IPS-18a (cell line): ENCODE results near the gene GINS1.

ENCODE experiments used
- H3K27ac ChIP-seq: one replicate; pipeline ENCODE4 v1.5.1; 2013; ENCODE audit warnings: low read length
- H3K27me3 ChIP-seq: one replicate; pipeline ENCODE4 v1.6.1; 2013; ENCODE audit warnings: mild to moderate bottlenecking, low read length; ENCODE audit not compliant: control insufficient read depth, insufficient read depth
- H3K36me3 ChIP-seq: one replicate; pipeline ENCODE4 v1.6.1; 2013; ENCODE audit warnings: low read depth, low read length; ENCODE audit not compliant: control insufficient read depth
- H3K4me1 ChIP-seq: one replicate; pipeline ENCODE4 v1.6.1; 2013; ENCODE audit warnings: low read depth, low read length; ENCODE audit not compliant: control insufficient read depth
- H3K4me3 ChIP-seq: one replicate; pipeline ENCODE4 v1.5.1; 2013; ENCODE audit warnings: low read length
- H3K9ac ChIP-seq: one replicate; pipeline ENCODE4 v1.6.1; 2013; ENCODE audit warnings: mild to moderate bottlenecking, low read length, moderate library complexity
- H3K9me3 ChIP-seq: one replicate; pipeline ENCODE4 v1.6.1; 2013; ENCODE audit warnings: low read depth, low read length; ENCODE audit not compliant: control insufficient read depth

Gene GINS1

DNA sequence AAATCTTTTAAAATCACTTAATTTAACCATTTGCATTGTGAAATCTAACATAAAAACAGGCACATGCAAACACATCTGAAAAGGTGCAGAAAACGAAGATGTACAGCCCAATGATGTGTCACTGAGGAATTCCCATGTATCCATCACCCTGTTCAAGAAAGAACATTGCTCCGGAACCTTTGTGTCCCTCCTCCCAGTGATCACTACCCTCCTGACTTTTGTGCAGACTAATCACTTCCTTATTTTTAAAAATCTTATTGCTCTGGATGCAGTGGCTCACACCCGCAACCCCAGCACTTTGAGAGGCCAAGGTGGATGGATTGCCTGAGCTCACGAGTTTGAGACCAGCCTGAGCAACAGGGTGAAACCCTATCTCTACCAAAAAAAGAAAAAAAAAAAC lies 14.6 kb downstream of the GINS1 start:
- Histone ChIP-seq H3K27ac (no peak overlapping the region), H3K4me3 (no peak overlapping the region), H3K4me1 (no peaks in the 10 kb centered on the region), H3K9me3 (no peaks in the 10 kb centered on the region), H3K36me3 (peaks cover 72% of the 10 kb centered on the region), H3K27me3 (no peaks in the 10 kb centered on the region), H3K9ac (no peak overlapping the region)

- Histone ChIP-seq H3K9ac (no peak overlapping the region), H3K4me3 (no peak overlapping the region), H3K4me1 (no peaks in the 10 kb centered on the region), H3K27me3 (no peaks in the 10 kb centered on the region), H3K9me3 (no peaks in the 10 kb centered on the region), H3K36me3 (peaks cover 64% of the 10 kb centered on the region), H3K27ac (no peak overlapping the region)
Measured at GRCh38 chr20:25424536-25424935, 17.1 kb downstream of the GINS1 start.

DNA sequence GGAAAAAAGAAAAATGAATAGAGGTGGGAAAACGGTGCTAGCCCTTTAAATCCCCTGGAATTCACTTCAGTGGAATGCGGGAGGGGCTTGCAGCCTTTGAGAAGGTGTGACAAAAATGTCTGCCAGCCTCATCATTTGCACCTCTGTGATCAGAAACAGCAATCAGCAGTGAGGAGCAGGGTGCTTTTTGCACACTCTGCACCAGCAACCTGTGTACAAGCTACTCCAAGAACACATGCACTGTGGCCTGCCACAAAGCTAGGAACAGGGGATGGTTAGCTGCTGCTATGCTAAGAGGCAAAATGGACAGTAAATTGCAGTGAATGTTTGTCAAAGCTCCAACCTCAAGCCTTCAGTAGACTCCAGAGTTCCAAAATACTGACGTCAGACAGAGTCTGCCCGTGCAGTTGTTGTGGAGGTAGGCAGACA lies 29.7 kb downstream of the GINS1 start:
- H3K4me3 ChIP-seq: no peak overlapping the region
- peaks cover 61% of the 10 kb centered on the region for H3K36me3 ChIP-seq

GRCh38 chr20:25439328-25439727 lies 31.9 kb downstream of the GINS1 start:
- H3K4me3 ChIP-seq: no peak overlapping the region
- no peak overlapping the region for H3K9ac ChIP-seq
- H3K36me3 ChIP-seq: peaks cover 56% of the 10 kb centered on the region
- H3K27me3 ChIP-seq: no peaks in the 10 kb centered on the region
- peaks cover 15% of the 10 kb centered on the region for H3K4me1 ChIP-seq
- no peak overlapping the region for H3K27ac ChIP-seq
- H3K9me3 ChIP-seq: no peaks in the 10 kb centered on the region

More for the DNA sequence above, 29.7 kb downstream of the GINS1 start:
- H3K4me1 ChIP-seq: peaks cover 15% of the 10 kb centered on the region
- H3K27ac ChIP-seq: peak overlapping the region; percentile 89
- no peaks in the 10 kb centered on the region for H3K9me3 ChIP-seq
- H3K9ac ChIP-seq: peak overlapping the region; percentile 9
- H3K27me3 ChIP-seq: no peaks in the 10 kb centered on the region

DNA sequence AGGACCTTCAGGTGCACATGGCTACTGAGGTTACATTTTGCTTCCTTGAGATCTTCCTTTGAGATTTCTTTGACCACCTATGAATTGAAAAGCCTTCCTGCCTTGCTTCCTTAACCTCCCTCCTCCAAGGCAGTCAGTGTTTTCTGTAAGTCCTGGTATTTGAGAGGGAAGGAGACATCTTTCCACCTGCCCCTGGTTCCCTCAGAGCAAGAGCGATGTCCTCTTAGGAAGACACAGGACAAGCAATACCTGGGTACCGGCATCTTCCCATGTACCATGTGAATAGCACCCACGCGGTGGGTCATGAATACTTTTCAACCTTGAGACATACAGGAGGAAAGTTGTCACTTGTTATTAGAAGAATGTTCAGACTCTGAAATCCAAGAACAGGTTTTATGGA lies 37.1 kb downstream of the GINS1 start:
- Histone ChIP-seq H3K36me3 (peaks cover 66% of the 10 kb centered on the region), H3K27me3 (no peaks in the 10 kb centered on the region), H3K4me1 (no peaks in the 10 kb centered on the region), H3K27ac (no peak overlapping the region), H3K9ac (no peak overlapping the region), H3K4me3 (no peak overlapping the region), H3K9me3 (no peaks in the 10 kb centered on the region)

- H3K27me3 ChIP-seq: no peaks in the 10 kb centered on the region
- no peak overlapping the region for H3K9ac ChIP-seq
- no peak overlapping the region for H3K27ac ChIP-seq
- no peaks in the 10 kb centered on the region for H3K9me3 ChIP-seq
- H3K4me1 ChIP-seq: no peaks in the 10 kb centered on the region
- peaks cover 58% of the 10 kb centered on the region for H3K36me3 ChIP-seq
- no peak overlapping the region for H3K4me3 ChIP-seq
Measured at GRCh38 chr20:25447671-25448070, 40.2 kb downstream of the GINS1 start.

GRCh38 chr20:25452333-25452732 lies 44.9 kb downstream of the GINS1 start:
- no peak overlapping the region for H3K27ac ChIP-seq

DNA sequence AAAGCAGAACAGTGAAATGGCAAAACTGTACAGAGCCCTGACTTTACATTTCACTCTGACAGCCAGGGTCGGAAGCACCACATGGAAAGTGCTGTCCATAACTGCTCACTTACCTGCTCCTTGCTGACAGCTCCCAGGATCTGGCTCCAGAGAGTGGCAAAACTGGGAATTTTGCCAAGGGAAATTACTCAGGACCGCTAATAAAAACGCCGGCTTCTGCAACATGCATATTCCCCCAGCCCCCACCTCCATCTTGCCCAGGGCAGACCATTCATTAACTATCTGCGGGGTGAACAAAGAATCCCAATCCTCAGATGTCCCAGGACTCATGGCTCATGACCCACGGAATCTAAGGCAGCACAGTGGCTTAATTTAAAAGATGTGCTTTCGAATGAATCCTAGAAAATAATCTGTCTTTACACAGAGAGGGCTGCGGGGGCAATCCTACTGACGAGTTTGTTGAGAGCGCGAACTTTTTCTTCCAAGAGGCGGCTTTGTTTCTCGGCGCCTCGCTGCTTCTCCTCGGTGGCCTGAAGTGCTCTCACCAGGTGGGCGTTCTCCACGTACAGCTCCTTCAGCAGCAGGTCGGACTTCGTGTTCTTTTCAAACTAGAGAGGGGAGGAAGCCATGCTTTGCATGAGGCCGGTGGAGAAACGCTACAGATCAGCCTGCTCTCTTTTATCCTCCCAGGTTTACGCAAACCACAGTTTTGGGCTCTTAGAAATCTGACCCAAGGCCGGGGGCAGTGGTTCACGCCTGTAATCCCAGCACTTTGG lies 45.8 kb downstream of the GINS1 start:
- Histone ChIP-seq H3K4me3 (no peak overlapping the region), H3K9me3 (no peaks in the 10 kb centered on the region), H3K4me1 (no peaks in the 10 kb centered on the region), H3K9ac (no peak overlapping the region), H3K36me3 (peaks cover 47% of the 10 kb centered on the region), H3K27me3 (no peaks in the 10 kb centered on the region), H3K27ac (no peak overlapping the region)

More at GRCh38 chr20:25452333-25452732, 44.9 kb downstream of the GINS1 start:
- no peaks in the 10 kb centered on the region for H3K9me3 ChIP-seq
- no peaks in the 10 kb centered on the region for H3K4me1 ChIP-seq
- no peaks in the 10 kb centered on the region for H3K27me3 ChIP-seq
- H3K9ac ChIP-seq: no peak overlapping the region
- H3K36me3 ChIP-seq: peaks cover 51% of the 10 kb centered on the region
- no peak overlapping the region for H3K4me3 ChIP-seq

GRCh38 chr20:25454153-25454900 lies 46.9 kb downstream of the GINS1 start:
- Histone ChIP-seq H3K4me1 (no peaks in the 10 kb centered on the region), H3K27me3 (no peaks in the 10 kb centered on the region), H3K4me3 (no peak overlapping the region), H3K27ac (no peak overlapping the region), H3K36me3 (peaks cover 41% of the 10 kb centered on the region), H3K9me3 (no peaks in the 10 kb centered on the region), H3K9ac (no peak overlapping the region)

GRCh38 chr20:25457886-25458680 lies 50.6 kb downstream of the GINS1 start:
- Histone ChIP-seq H3K4me1 (no peaks in the 10 kb centered on the region), H3K4me3 (no peak overlapping the region), H3K9me3 (no peaks in the 10 kb centered on the region), H3K36me3 (peaks cover 44% of the 10 kb centered on the region), H3K27me3 (no peaks in the 10 kb centered on the region), H3K27ac (no peak overlapping the region), H3K9ac (no peak overlapping the region)

GRCh38 chr20:25459111-25459830 lies 51.8 kb downstream of the GINS1 start:
- Histone ChIP-seq H3K27ac (no peak overlapping the region), H3K36me3 (peaks cover 45% of the 10 kb centered on the region), H3K9me3 (no peaks in the 10 kb centered on the region), H3K4me3 (no peak overlapping the region), H3K27me3 (no peaks in the 10 kb centered on the region), H3K4me1 (no peaks in the 10 kb centered on the region), H3K9ac (no peak overlapping the region)
